Measurements from ENCODE around the gene ADH6.
A peak's percentile ranks its signal among the peaks of the same experiment; 100 is the strongest.
"Not testable (repeated sequence)": the region's sequence is repeated elsewhere in the genome, so short reads cannot be mapped to it uniquely, and the experiment has no call there.

The ADH6 gene

DNA sequence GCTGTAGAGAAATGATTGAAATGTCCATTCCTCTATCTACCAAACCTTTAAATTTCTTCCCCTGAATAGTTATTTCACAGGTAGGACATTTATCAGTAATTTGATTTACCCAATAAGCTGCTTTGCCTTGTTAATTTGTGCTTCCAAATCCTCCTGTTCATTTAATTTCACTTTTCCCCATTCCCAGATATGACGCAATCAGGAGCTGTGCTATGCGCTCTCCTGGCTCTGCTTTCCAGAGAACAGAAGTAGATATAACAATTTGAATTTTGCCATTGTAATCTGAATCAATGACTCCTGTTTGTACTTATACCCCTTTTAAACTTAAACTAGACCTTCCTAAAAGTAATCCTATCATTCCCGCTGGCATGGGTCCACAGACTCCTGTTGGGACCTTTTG is 29.1 kb downstream of the ADH6 start:
- DNase-seq: not testable (repeated sequence)

DNA sequence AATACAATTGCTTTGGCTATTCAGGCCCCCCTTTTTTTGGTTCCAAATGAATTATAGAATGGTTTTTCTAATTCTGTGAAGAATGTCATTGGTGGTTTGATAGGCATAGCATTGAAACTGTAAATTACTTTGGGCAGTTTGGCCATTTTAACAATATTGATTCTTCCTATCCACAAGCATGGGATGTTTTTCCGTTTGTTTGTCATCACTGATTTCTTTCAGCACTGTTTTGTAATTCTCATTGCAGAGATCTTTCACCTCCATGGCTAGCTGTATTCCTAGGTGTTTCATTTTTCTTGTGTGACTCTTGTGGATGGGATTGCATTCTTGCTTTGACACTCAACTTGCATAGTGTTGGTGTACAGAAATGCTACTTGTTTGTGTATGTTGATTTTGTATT is 33.0 kb downstream of the ADH6 start:
- DNase-seq: no peak

DNA sequence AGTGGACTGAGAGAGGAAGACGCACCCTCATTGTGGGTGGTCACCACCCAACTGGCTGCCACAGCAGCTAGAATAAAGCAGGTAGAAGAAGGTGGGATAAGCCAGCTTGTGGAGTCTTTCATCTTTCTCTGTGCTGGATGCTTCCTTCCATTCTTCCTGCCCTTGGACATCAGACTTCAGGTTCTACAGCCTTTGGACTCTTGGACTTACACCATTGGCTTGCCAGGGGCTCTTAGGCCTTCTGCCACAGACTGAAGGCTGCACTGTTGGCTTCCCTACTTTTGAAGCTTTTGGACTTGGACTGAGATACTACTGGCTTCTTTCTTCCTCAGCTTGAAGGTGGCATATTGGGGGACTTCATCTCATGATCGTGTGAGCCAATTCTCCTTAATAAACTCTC is 33.5 kb downstream of the ADH6 start:
- no peak for DNase-seq

DNA sequence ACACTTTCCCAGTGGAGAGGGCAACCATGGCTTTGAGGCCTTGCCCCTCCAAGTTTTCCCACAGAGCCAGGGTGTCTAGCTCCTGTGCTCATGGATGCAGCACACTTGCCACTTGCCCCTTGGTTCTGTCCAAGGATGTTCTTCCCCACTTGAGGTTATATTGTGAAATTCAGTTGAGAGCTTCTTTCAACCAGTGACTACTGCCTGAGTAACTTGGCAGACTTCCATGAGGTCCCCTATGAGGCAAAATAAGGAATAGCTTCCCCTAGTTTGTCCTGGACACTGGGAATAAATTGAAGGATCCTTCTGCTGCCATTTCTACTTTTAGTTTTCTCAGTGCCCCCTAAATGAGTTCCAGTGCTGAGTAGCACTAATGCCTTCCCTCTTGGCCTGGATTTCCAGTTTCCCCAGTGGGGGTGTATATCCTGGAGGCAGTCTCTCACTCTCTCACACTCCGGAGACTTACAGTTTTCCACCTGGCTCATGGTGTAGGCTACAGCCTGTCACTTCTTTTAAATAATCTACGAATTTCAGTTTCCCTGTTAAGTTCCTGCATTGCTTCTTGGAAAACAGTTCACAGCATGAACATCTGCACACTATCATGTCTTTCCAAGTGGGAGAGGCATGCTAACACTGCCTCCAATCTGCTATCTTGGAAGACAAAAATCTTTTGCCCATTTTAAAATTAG is 38.5 kb downstream of the ADH6 start:
- peak; percentile 59 for DNase-seq

DNA sequence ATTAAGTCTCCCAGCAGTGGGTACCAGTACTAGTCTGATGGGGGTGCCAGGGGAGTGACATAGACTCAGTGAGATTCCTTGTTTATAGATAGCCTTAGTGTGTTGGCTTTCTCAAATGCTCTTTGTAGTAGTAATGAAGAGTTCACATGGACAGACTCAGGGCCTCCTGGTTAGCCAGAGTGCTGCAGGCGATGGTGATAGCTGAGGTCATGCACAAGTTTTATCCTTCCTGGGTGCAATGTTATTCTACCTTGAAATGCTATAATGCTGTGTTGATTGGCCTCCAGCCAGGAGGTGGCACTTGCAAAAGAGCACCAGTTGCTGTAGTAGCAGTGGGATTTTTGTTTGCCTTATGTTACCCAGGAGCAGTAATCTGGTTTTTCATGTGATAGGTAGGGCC is 39.4 kb downstream of the ADH6 start:
- DNase-seq: no peak

DNA sequence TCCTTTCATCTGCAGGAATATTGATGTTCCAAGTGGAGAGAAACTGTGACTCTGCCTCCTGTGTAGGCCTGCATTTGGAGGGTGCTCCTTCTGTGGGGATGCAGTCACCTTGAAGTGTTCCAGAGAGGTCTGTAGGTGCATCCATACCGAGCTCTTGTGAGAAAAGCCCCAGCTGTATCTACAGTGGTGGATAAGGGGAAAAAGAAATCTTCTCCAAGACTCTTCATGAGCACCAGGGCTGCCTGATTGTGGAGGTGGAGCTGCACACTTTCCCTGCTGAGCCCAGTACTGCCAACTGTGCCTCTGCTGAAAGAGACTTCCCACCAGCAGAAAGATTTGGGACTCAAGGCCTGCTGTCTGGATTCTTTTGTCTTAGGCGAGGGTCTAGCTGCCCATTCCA is 39.9 kb downstream of the ADH6 start:
- DNase-seq: no peak

DNA sequence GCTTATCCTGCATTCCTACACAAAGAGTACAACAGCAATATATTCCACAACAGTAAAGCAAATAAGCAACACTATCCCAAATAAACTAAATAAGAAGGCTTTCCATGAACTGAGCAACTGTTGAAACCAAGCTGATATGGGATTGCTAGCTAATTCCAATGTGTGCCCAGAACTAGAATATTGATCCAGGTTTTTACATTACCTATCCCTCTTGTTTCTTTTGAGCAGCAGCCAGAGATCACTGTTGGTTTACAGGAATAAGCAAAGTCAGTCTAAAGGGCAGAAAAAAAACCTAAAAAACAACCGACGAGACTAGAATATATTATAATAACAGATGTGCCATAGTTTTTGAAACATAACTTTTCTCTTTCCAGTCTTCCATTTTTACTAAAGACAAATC is 52.5 kb downstream of the ADH6 start:
- no peak for DNase-seq

DNA sequence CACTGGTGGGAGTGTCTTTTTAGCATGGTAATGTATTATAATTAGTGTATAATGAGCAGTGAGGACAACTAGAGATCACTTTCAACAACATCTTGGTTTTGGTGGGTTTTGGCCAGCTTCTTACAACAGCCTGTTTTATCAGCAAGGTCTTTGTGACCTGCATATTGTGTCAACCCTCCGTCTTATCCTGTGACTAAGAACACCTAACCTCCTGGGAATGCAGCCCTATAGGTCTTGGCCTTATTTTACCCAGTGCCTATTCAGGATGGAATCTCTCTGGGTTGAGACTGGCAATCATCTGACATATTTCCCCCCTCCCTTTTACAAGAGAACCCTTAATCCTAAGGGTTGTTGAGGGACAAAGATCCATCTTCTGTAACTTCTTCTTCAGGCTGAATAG is 53.1 kb downstream of the ADH6 start:
- DNase-seq: no peak

DNA sequence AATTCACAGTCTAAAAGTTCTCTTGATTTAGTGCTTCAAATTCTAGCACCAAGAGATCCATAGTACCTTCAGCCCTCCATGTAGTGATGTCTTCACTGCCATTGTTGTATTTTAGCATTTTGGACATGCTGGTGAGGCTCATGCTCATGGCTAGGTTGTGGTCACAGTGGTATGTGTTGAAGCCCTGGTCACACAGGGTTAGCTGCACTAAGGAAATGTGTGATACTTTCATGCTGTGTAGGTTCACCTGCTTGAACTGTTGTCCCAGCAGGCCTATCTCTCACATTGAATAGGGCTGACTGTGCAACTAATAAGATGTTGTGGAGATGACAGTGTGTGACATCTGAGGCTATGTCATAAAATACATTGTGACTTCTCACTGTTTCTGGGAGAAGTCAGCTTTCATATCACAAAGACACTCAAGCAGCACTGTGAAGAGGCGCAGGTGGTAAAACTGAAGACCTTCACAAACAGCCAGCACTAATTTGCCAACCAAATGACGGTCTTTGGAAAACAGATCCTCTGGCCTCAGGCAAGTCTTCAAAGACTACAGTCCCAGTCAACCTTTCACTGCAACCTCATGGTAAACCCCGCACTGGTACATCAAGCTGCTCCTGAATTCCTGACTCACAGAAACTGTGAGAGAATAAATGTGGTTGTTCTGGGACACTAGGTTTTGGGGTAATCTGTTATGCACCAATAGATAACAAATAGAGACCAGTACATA is 57.5 kb downstream of the ADH6 start:
- no peak for DNase-seq

DNA sequence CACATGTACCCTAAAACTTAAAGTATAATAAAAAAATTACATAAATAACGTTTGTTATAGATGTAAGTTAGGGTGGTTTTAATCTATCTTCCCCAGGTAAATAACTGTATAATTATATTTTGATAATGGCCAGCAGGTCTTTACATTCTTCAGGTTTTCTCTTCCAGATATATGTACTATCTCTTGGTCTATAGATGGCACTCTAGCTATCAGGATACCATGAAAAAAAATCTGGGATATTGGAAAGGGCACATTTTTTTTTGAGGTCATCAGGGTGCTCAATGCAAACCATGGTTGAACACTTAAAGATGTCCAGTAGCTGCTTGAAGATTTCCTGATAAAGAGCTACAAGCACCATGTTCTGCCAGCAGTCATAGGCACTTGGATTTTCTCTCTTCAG is 59.3 kb downstream of the ADH6 start:
- DNase-seq: no peak

DNA sequence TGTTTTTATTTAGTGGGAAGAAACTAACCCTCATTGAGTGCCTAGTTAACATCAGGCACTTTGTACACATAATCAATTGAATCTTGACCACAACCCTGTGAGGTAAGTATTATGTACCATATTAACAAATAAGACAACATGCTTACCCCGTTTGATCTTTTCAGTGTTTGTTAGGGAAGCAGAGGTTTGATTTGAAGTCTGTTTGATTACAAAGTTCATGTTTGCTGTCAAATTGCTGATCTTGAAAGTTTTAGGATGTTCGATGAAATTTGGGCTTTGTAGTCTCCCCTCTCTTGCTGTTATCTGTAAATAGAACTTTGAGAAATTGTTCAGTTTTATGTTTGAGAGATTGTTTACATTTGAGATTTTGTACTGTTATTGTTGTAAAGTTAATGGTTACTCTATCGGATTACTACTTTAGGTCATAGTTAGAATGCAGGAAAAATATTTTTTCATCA is 61.5 kb downstream of the ADH6 start:
- no peak for DNase-seq

DNA sequence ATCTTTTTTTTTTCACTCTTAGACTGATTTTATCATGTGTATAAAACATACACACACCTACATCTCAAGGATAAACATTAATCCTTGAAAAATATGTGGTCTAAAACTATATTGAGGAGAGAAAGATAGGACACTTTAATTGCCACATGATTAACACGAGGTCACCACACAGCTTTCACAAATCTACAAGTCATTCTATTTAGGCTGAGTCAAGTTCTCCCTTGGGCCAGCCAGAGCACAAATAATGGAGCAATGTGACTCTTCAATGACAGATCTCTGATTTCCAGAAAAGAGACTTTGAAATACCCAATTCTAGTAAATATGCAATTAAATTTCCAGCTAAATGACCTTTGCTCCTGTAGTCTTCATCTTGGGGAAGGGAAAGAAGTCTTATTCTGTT is 62.1 kb downstream of the ADH6 start:
- no peak for DNase-seq

DNA sequence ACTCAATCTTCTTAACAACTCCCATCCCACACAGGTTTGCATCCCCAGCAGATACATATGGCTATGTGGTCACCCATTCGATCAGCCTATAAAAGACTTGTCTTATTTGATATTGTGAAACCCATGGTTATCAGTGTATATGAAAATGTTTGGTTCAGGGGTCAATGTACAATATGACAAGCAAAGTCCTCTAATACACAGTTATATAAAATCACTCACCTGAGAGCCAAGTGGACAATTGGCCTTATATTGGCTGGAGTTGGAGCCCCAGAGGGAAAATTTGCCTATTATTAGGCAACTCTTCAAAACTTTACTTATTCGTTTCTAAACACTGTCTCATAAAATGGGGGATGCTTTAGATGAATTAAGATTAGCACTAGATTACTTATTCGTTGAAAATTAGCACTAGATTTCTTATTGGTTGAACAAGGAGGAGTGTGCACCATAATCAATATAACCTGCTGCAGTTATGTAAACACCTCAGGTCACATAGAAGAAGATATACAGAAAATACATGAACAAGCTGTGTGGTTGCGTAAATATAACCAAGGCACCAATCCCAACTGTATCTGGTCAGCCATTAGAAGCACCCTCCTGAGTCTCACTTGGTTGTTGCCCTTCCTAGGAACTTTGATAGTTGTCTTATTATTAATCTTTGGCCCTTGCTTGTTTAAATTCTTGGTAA is 64.2 kb downstream of the ADH6 start:
- DNase-seq: no peak
